ENCODE measurements around the gene CASKIN1. TPM values are rescaled to one million over a fixed set of nuclear protein-coding genes. Genes with fewer than 3 reads are reported as not detected.

The CASKIN1 gene
- total RNA-seq, 2 donors from 2014 or later: not detected

GRCh38 chr16:2198283-2198682, 1.9 kb upstream of the CASKIN1 start:
- ATAC-seq (ENCODE audit: insufficient number of reproducible peaks, low FRiP score, low read depth) (no peak), DNase-seq (ENCODE audit: low spot score) (no peak)
- H3K27me3 ChIP-seq (replicated peaks; ENCODE audit: insufficient read depth): peaks cover 8% of the 10 kb centered on the region
- H3K9me3 ChIP-seq: no peaks in the 10 kb centered on the region
- no peak for TF ChIP-seq CTCF (IDR thresholded peaks at IDR 0.05)
- no peaks in the 10 kb centered on the region for H3K36me3 ChIP-seq
- H3K4me3 ChIP-seq: no peak overlapping the region
- peaks cover 5 to 13% of the 10 kb centered on the region in 2 donors for H3K4me1 ChIP-seq (ENCODE audit: control insufficient read depth in 1 of 2, low read depth in 2 of 2)
- H3K27ac ChIP-seq: no peak overlapping the region

GRCh38 chr16:2197765-2198164, 1.4 kb upstream of the CASKIN1 start:
- H3K27me3 ChIP-seq (replicated peaks; ENCODE audit: insufficient read depth): peaks cover 8% of the 10 kb centered on the region
- DNase-seq (ENCODE audit: low spot score) (no peak), ATAC-seq (ENCODE audit: insufficient number of reproducible peaks, low FRiP score, low read depth) (no peak)
- no peak overlapping the region for H3K27ac ChIP-seq
- no peak overlapping the region for H3K4me3 ChIP-seq
- peaks cover 5 to 13% of the 10 kb centered on the region in 2 donors for H3K4me1 ChIP-seq (ENCODE audit: control insufficient read depth in 1 of 2, low read depth in 2 of 2)
- TF ChIP-seq CTCF (IDR thresholded peaks at IDR 0.05): no peak
- H3K9me3 ChIP-seq: no peaks in the 10 kb centered on the region
- no peaks in the 10 kb centered on the region for H3K36me3 ChIP-seq

GRCh38 chr16:2196981-2197511, 641 bp upstream of the CASKIN1 start:
- DNase-seq (ENCODE audit: low spot score): no peak
- no peak for TF ChIP-seq CTCF (IDR thresholded peaks at IDR 0.05)
- peaks cover 5 to 13% of the 10 kb centered on the region in 2 donors for H3K4me1 ChIP-seq (ENCODE audit: control insufficient read depth in 1 of 2, low read depth in 2 of 2)
- no peaks in the 10 kb centered on the region for H3K9me3 ChIP-seq
- no peaks in the 10 kb centered on the region for H3K36me3 ChIP-seq
- ATAC-seq (ENCODE audit: insufficient number of reproducible peaks, low FRiP score, low read depth): no peak
- no peak overlapping the region for H3K27ac ChIP-seq
- H3K4me3 ChIP-seq: peak overlapping the region; percentile 46
- H3K27me3 ChIP-seq (replicated peaks; ENCODE audit: insufficient read depth): peaks cover 8% of the 10 kb centered on the region

DNA sequence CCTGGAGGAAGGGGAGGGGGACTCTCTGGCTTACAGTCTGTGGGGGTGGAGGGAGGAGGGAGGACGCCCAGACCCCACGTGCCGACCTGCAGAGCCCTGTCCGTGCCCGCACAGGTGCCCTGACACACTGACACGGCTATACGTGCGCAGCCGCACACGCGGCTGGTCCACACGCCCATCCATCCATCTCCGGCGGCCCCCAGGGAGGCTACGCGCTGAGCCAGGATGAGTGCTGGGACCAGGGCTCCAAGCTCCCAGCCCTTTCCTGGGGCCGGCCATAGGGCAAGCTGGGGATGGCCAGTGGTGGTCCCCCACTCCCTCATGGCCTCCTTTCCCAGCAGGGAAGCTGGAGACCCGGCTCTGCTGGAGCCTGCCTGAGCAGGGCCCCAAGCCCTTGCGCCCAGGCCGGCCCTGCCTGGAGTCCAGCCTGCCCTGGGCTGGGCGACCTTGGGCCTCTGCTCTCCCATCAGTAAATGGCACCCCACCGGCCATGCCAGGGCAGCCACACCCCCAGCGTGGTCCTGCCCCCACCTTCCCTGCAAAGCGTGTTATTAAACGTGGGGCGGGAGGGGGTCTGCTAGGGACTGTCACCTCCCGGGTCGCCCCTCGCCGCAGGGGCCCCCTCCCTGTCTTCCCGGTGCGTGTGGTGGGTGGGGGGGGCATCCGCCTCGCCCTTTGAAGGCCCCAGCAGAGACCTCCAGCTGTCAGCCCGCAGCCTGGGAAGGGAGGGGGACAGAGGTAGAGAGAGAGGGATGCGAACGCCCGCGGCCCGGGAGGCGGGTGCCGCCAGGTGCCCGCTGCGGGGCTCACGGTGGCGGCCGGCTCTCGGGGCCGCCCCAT, 863 bp downstream of the CASKIN1 start:
- no peaks in the 10 kb centered on the region for H3K9me3 ChIP-seq
- H3K4me3 ChIP-seq: peak overlapping the region; percentile 62
- H3K27ac ChIP-seq: peak overlapping the region in 1 of 2 donors; percentile 7
- ATAC-seq (ENCODE audit: insufficient number of reproducible peaks, low FRiP score, low read depth): no peak
- no peak for TF ChIP-seq CTCF (IDR thresholded peaks at IDR 0.05)
- H3K36me3 ChIP-seq: no peaks in the 10 kb centered on the region
- DNase-seq (ENCODE audit: low spot score): no peak
- H3K4me1 ChIP-seq (ENCODE audit: control insufficient read depth in 1 of 2, low read depth in 2 of 2): peaks cover 5 to 13% of the 10 kb centered on the region in 2 donors
- peaks cover 8% of the 10 kb centered on the region for H3K27me3 ChIP-seq (replicated peaks; ENCODE audit: insufficient read depth)

GRCh38 chr16:2194852-2195321, 1.5 kb downstream of the CASKIN1 start:
- peak overlapping the region in 1 of 2 donors; percentile 7 for H3K27ac ChIP-seq
- DNase-seq (ENCODE audit: low spot score) (no peak), ATAC-seq (ENCODE audit: insufficient number of reproducible peaks, low FRiP score, low read depth) (no peak)
- no peaks in the 10 kb centered on the region for H3K36me3 ChIP-seq
- H3K27me3 ChIP-seq (replicated peaks; ENCODE audit: insufficient read depth): peaks cover 8% of the 10 kb centered on the region
- H3K4me1 ChIP-seq (ENCODE audit: control insufficient read depth in 1 of 2, low read depth in 2 of 2): peaks cover 5 to 13% of the 10 kb centered on the region in 2 donors
- no peaks in the 10 kb centered on the region for H3K9me3 ChIP-seq
- TF ChIP-seq CTCF (IDR thresholded peaks at IDR 0.05): peak; percentile 17
- no peak overlapping the region for H3K4me3 ChIP-seq
